ENCODE measurements around the gene SORD.
"Not testable (repeated sequence)": the region's sequence is repeated elsewhere in the genome, so short reads cannot be mapped to it uniquely, and the experiment has no call there.

DNA sequence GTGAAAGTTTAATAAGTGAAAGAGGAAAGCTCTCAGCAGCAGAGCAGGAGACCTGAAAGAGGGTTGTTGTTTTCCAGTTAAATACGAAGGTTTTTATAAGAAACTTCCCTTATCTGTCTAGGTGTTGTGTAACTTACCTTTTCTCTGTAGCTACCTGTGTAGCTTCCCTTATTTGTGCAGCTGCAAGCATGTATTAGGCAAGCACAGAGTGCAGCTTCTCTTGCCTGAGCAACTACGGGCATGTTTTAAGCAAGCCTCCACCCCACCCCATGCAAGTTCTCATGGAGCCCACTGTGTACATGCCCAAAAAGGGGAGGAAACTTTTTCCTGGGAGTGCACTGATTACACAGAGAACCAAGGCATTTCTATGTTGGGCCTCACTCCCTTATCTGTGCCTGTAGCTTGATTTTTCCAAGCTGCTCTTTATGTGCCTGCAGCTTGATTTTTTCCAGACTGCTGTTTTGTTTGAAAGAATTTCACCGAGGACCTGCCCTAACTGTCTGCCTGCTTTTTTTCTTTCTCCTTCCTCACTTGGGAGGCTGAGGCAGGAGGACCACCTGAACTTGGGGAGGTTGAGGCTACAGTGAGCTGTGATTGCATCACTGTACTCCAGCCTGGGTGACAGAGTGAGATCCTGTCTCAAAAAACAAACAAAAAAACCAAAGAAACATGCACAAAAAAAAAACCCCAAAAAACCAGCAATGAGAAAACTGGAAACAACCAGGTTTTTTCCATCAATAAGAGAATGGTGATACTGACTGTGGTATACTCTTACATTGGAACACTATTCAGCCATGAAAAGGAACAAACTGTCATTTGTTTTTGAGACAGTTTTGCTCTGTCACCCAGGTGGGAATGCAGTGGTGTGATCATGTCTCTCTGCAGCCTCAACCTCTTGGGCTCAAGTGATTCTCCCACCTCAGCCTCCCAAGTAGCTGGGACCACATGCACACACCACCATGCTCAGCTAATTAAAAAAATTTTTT lies 36.0 kb downstream of the SORD start:
- TF ChIP-seq, protein P1, sequence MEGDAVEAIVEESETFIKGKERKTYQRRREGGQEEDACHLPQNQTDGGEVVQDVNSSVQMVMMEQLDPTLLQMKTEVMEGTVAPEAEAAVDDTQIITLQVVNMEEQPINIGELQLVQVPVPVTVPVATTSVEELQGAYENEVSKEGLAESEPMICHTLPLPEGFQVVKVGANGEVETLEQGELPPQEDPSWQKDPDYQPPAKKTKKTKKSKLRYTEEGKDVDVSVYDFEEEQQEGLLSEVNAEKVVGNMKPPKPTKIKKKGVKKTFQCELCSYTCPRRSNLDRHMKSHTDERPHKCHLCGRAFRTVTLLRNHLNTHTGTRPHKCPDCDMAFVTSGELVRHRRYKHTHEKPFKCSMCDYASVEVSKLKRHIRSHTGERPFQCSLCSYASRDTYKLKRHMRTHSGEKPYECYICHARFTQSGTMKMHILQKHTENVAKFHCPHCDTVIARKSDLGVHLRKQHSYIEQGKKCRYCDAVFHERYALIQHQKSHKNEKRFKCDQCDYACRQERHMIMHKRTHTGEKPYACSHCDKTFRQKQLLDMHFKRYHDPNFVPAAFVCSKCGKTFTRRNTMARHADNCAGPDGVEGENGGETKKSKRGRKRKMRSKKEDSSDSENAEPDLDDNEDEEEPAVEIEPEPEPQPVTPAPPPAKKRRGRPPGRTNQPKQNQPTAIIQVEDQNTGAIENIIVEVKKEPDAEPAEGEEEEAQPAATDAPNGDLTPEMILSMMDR (IDR thresholded peaks at IDR 0.05): not testable (repeated sequence)
- not testable (repeated sequence) for TF ChIP-seq POLR2A, POLR2AphosphoS5 (IDR thresholded peaks at IDR 0.05)
